ENCODE results near the gene TYRP1.

TYRP1 gene

DNA sequence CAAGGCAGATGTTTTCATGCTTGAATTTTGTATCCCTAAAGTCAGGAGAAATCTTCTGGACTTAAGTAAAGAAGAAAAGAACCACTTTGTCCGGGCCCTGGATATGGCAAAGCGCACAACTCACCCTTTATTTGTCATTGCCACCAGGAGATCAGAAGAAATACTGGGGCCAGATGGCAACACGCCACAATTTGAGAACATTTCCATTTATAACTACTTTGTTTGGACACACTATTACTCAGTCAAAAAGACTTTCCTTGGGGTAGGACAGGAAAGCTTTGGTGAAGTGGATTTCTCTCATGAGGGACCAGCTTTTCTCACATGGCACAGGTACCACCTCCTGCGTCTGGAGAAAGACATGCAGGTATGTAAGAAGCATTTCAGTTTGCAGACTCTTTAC, 2.3 kb downstream of the TYRP1 start:
- no peak for DNase-seq
- in situ Hi-C loops (cut with MboI; ENCODE audit: low pct_unique_long_range_greater_than_20kb, low sequenced_read_pairs) = no loop called here

DNA sequence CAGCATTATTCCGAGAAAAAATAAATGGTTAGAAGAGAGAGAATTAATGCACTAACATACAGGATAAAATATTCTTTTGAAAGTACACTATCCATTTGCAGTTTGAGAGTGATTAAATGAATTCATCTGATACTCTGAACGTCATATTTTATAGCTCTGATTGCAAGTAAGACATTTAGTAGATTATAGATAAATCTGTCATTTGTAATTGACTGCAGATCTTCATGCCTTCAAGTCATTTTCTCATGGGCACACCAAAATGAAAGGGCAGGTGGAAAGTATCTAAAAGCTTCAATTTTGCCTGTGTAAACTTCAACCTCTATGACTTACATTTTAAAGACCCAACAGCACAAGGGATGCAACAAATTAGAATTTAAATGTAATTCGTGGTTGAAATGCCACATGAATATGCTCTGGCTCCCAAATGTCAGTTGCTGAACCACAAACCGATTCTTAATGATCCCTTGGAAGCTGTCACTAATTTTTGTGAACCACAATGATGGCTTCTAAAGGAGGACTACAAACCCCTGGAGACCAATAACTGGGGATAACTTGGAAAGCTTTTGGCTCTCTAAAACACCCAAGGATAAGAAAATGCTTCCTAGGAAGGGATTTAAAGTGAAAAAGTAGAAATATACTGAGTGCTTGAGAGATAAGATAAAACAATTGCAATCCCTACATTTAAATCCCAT, 3.9 kb downstream of the TYRP1 start:
- in situ Hi-C loops (cut with MboI; ENCODE audit: low pct_unique_long_range_greater_than_20kb, low sequenced_read_pairs) = no loop called here
- DNase-seq = no peak

DNA sequence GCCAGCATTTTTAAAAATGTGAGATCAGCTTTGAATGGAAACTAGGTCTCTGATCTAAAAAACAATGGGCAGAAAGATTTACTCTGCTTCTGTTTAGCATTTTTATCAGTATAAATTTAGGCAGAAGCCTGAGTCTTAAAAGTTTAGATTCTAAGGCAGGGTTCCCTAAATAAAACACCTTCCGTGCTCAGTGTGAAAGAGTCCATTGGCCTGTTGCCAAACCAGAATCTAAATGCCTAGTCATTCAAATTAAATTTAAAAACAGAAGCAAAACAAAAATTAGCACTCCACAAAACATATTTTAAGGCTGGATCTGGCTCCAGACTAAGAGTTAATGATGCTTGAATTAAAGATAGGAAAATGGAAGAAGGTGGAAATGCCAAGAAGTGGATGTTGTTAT, 4.5 kb downstream of the TYRP1 start:
- in situ Hi-C loops (cut with MboI; ENCODE audit: low pct_unique_long_range_greater_than_20kb, low sequenced_read_pairs) = no loop called here
- DNase-seq = peak; percentile 45

DNA sequence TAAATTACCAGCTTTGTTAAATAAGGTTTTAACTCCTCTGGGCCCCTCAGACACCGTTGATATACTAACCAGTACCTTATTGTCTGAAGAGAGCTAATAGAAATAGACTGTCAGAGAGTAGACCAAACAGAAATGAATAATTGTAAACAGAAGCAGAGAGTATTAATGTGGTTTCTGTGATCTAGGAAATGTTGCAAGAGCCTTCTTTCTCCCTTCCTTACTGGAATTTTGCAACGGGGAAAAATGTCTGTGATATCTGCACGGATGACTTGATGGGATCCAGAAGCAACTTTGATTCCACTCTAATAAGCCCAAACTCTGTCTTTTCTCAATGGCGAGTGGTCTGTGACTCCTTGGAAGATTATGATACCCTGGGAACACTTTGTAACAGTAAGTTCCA, 5.1 kb downstream of the TYRP1 start:
- in situ Hi-C loops (cut with MboI; ENCODE audit: low pct_unique_long_range_greater_than_20kb, low sequenced_read_pairs) = no loop called here
- DNase-seq = no peak

DNA sequence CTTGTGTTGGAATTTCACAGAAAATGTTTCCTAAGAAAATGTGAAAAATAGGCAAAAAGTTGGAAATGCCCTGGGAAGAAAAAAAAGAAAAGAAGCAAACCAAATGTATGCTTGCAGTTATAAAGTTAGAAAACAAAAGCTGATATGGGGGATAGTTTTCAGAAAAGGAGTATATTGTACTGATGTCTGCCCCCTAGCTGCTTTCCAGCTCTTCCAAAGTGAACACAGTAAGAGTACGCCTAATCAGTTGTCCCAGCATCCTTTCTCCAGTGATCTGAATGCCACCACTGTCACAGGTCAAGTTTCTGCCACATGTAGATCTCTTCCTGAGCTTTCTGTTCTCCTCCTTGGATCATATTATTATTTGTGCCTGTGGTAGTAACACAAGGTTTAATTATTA, 5.8 kb downstream of the TYRP1 start:
- DNase-seq = no peak
- in situ Hi-C loops (cut with MboI; ENCODE audit: low pct_unique_long_range_greater_than_20kb, low sequenced_read_pairs) = no loop called here

DNA sequence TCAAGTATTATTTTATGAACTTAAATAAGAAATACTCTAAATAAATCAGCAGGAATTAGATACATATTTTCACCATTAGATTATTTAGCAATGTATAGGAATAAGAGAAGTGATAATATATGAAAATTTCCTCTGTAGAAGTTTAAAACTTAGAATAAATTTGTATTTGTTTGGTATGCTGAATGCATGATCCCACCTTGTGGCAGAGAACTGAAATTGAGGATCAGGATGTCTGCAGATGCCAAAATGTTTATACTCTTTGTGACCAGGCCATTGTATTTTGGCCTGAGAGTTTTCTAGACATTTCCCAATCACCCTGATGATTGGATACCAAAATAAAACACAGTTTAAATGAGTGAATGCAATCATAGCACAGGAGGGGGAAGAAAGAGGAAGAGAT, 6.3 kb downstream of the TYRP1 start:
- in situ Hi-C loops (cut with MboI; ENCODE audit: low pct_unique_long_range_greater_than_20kb, low sequenced_read_pairs) = no loop called here
- no peak for DNase-seq

DNA sequence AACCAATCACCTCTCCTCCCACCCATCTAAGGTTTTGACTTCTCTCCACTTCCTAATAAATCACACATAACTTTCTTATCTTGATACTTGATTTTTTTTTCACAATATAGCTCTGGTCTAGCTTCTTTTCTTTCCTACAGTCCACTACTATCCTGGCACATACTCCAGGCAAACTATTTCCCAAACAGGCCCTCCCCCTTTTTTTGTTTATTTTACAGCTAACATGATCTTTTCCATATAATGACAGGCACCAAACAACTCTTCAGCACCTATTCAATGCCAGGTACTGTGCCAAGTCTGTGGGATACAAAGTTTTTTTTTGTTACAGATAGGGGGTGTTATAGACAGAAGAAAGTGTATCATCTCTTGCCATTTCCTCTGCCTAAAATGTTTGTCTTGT, 7.9 kb downstream of the TYRP1 start:
- in situ Hi-C loops (cut with MboI; ENCODE audit: low pct_unique_long_range_greater_than_20kb, low sequenced_read_pairs) = no loop called here
- no peak for DNase-seq

DNA sequence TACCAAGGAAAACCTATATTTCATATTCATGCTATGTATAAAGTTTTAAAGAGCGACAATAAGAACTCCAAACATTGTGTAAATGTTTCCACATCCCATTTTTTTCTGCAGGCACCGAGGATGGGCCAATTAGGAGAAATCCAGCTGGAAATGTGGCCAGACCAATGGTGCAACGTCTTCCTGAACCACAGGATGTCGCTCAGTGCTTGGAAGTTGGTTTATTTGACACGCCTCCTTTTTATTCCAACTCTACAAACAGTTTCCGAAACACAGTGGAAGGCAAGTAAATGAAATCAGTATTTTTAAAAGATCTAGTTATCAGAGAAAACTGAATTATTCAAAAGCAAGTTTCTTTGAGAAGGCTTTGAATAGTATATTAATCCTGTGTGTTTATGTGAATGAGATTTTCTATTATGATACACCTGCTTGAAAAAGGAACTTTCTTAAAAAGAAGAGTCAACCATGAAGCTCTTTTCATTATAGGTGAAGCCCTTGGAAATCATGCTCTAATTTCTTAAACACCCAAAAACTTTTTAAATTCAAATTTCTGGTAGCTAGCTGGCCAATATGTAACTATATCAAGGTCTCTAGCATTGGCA, 9.1 kb downstream of the TYRP1 start:
- peak; percentile 43 for DNase-seq
- in situ Hi-C loops (cut with MboI; ENCODE audit: low pct_unique_long_range_greater_than_20kb, low sequenced_read_pairs) = no loop called here

DNA sequence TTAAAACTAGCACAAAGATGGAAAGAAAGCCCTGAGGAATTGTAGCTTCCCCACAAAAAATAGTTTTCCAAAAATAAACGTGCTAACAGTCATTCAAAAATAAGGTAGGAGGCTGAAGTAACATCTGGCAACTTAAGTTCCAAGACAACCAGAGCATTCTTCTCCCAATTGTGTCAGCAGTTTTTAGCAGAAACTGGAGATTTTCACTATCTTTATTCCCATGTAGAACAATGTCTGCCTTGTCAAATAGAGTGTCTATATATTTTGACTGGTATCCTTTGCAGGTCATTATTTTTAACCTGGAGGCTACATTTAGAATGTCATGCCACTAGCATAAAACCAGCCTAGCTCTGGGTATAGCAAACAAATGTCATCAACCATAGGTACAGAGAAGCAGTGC, 10.8 kb downstream of the TYRP1 start:
- in situ Hi-C loops (cut with MboI; ENCODE audit: low pct_unique_long_range_greater_than_20kb, low sequenced_read_pairs) = no loop called here
- DNase-seq = no peak

DNA sequence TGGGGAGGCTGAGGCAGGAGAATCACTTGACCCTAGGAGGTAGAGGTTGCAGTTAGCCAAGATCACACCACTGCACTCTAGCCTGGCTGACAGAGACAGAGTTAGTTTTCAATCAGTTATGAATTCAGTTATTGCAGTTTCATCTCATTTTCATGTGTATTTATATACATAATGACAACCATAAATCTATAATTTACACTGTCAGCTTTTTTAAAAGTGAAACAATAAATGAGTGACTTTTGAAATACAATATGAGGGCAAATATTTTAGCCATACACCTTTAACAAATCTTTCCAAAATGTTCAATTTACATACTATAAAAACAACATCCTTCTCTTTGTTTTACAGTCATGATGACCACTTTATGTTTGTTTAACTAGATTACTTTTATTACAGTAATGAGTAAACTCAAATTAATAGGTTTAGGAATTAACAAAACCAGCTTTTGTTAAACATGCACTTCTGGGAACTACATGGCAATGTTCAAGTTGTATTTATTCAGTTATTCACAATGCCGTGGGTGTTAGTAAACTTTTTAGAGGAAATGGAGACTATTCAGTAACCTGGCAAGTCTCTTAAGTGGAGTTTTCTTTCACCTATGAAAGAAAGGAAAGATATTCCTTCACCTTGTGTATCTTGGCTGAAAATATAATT, 12.7 kb downstream of the TYRP1 start:
- no peak for DNase-seq
- in situ Hi-C loops (cut with MboI; ENCODE audit: low pct_unique_long_range_greater_than_20kb, low sequenced_read_pairs) = no loop called here

DNA sequence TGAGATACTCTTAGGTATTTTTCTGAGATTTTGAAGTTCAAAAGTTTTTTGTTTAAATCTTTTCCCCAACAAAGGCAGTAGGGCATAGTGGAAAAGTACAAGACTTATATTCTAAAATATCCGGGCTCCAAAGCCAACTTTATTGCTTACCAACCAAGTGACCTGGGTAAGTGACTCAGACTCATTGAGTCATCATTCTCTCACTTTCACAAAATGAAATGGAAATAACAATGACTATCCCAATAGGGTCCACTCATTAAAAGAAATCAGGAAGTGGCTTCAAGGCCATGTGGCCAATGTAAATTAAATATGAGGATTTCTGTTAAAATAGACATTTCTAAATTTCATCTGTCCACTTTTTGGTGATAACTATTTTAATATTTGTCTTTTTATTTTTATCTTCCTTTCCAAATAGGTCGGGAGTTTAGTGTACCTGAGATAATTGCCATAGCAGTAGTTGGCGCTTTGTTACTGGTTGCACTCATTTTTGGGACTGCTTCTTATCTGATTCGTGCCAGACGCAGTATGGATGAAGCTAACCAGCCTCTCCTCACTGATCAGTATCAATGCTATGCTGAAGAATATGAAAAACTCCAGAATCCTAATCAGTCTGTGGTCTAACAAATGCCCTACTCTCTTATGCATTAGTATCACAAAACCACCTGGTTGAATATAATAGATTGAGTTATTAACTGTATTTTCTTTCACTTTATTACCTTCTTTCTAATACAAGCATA, 15.5 kb downstream of the TYRP1 start:
- DNase-seq = no peak

DNA sequence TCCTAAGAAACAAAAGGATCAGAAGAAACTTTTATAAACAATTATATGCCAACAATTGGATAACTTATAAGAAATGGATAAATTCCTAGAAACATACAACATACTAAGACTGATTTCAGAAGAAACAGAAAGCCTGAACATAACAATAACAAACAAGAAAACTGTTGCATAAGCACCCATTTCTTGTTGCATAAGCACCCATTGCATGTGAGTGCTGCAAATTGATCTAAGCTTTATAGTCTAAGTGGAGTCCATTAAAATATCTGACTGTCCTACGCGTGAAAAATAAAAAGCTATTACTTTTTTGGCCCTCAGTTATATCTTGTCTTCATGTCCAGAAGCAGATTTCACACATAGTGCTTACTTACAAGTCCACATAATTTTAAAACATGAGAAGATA, 19.3 kb downstream of the TYRP1 start:
- in situ Hi-C loops (cut with MboI; ENCODE audit: low pct_unique_long_range_greater_than_20kb, low sequenced_read_pairs) = no loop called here
- DNase-seq = no peak

More for the DNA sequence above, 15.5 kb downstream of the TYRP1 start:
- in situ Hi-C loops (cut with MboI; ENCODE audit: low pct_unique_long_range_greater_than_20kb, low sequenced_read_pairs) = no loop called here

DNA sequence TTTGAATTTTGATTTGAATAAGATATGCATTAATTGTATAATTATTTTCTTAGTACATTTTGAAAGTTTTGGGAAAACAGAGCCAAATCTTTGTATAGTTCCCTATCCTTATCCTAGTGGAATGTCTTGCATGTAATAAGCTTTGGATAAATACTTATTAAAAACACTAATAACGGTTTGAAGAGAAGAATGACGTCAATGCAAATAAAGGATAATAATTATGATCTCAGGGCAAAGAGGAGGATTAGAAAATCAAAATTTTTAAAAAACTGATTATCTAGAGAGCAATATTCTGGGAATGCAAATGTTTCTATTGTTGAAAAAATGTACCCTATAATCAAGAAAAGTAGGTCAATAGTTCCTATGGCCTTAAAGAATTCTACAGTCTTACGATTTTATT, 22.1 kb downstream of the TYRP1 start:
- in situ Hi-C loops (cut with MboI; ENCODE audit: low pct_unique_long_range_greater_than_20kb, low sequenced_read_pairs) = no loop called here
- DNase-seq = no peak

DNA sequence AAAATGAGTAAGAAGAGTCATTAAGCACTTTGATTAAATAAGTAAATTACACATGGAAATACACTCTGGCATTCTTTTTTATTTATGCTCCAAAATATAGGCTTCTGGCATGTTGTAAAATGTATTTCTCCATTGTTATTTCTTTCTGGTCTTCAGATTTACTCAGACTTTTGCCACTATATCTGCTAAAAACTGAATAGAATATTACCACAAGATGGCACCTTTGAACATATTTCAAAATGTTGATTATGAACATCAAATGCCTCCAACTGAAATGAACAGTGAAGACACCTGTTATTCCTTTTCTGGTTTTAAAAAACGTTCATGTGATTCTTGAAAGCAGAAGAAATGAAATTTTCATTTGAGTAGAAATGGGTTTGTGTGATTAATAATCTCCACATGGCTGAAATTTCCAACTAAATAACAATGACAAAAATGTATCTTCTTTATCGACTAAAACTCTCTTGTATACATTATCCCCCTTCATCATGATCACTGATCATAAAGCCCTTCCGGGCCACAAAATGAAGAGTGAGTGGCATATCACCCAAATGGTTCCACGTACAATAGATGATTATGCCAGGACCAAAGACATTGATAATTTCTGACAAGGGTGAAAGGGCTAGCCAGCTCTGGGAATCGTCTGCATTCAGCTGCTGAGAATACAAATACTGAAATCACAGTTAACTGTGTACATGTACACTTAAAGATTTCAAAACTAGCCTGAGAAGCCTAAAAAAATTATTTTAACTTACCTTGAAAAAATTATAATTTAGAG, 23.8 kb downstream of the TYRP1 start:
- in situ Hi-C loops (cut with MboI; ENCODE audit: low pct_unique_long_range_greater_than_20kb, low sequenced_read_pairs) = no loop called here
- DNase-seq = no peak

DNA sequence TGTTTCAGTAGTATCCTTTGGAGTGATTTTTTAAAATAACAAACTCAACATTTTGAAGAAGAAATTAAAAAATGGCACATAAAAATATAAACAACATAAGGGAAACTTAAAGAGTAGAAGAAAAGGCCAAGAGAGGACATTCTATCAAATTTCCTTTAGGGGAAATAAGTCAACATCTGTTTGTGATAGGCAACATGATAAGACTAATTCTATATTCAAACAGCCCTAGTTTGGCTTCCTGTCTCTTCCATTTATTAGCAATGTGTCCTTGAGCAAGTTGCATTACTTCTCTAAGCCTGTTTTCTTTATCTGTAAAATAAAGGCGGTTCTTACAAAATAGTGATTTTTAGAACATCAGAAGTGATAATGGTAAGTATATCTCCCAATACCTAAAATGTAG, 24.7 kb downstream of the TYRP1 start:
- in situ Hi-C loops (cut with MboI; ENCODE audit: low pct_unique_long_range_greater_than_20kb, low sequenced_read_pairs) = no loop called here
- no peak for DNase-seq

DNA sequence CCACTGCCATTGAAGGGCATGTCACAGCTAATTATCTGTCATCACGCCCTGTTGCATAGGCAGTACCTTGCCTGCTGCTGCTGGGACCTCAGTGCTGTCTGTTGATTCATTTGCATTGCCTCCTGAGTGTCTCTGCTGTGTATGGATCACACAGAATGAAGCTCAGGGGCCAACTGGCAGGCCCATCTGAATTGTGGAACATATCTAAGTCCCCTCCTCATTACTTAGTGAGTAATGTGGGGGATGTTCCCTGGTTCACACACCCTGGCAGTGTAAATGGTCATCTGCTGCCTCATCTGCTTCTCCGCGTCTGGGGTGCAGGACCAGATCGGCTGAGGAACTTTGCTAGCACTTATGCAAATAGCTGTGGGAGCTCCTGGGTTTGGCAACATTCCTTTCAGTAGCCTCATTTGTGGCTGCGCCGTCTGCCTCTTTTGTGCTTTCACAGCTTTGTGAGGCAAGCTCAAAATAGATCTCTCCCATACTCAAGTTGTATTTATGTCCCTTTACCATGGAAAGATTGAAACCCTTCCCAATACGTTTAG, 25.4 kb downstream of the TYRP1 start:
- in situ Hi-C loops (cut with MboI; ENCODE audit: low pct_unique_long_range_greater_than_20kb, low sequenced_read_pairs) = no loop called here

DNA sequence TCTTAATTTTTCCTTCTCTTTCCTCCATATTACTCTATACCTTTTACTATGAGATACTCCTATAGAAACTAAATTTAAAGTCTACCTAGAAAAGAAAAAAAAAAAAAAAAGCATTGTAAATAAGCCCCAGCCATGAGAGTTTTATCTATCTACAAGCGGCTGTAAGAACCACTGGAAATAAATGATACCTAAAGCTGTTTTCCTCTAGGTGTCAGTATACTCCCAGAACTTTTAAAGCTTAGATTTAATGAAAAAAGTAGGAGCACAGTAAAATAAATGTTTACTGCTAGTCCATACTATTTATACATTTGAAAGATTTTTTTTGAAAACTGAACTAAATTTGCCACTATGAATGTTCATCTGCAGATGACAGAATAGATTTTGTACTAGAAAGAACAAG, 26.2 kb downstream of the TYRP1 start:
- in situ Hi-C loops (cut with MboI; ENCODE audit: low pct_unique_long_range_greater_than_20kb, low sequenced_read_pairs) = no loop called here
- peak; percentile 41 for DNase-seq

More for the DNA sequence above, 25.4 kb downstream of the TYRP1 start:
- DNase-seq = peak; percentile 5

DNA sequence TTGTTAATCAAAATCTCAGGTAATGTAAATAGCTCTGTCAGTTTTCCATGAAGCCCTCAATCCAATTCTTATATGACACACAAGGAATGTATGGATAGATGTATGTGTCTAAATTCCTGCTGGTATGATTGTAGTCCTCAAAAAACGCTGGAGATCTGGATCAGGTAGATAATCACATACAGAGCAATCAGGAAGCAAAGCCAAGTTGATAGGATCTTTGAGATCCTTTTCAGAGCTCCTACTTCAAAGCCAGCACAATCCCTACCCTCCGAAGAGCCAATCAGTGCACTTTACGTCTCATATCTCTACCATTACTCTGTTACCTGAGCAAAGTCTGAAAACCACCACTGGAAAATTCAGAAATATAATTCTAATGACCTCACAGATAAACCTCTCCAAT, 27.4 kb downstream of the TYRP1 start:
- DNase-seq = no peak
- in situ Hi-C loops (cut with MboI; ENCODE audit: low pct_unique_long_range_greater_than_20kb, low sequenced_read_pairs) = no loop called here

DNA sequence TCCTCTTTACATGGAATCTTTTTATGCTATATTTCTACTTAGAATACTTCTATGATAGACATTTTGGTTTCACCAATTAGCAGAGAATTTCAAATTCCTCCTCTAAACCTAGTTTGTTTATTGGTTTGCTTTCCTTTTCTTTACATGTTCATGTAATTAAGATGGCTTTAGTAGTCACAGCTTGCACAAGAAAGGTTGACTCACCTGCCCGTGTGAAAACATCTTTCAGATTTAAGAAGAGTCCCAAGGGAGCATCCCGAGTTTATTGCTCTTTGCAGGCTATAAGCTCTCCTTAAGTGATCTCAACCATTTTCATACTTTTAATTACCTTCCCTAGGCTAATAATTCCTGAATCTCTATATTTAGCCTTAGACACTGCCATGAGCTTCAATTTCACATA, 28.9 kb downstream of the TYRP1 start:
- no peak for DNase-seq
- in situ Hi-C loops (cut with MboI; ENCODE audit: low pct_unique_long_range_greater_than_20kb, low sequenced_read_pairs) = no loop called here

Measured in KBM-7 (cell line).